Neural cell (in vitro differentiated cells): Measurements from ENCODE around the gene KIZ. TPM values are rescaled to one million over a fixed set of nuclear protein-coding genes. Genes with fewer than 3 reads are reported as not detected.

Experiments used
- H2AFZ ChIP-seq: fragments of 200-600, 300-800 bp; sonication (generic), shearing (Covaris generic); 2 replicates; pipeline ENCODE4 v1.6.0; 2014; ENCODE audit warnings: low read depth, mild to moderate bottlenecking, antibody characterized with exemption, low read length, moderate library complexity
- H3F3A ChIP-seq: fragments of 200-600 bp; shearing (Covaris generic); 2 replicates; pipeline ENCODE4 v1.6.1; 2016; ENCODE audit warnings: mild to moderate bottlenecking, moderate library complexity, mixed read lengths, antibody characterized with exemption, low read length; ENCODE audit not compliant: insufficient read depth, poor library complexity, severe bottlenecking
- H3K27ac ChIP-seq: fragments of 200-600, 300-800 bp; sonication (generic), shearing (Covaris generic); 2 replicates; pipeline ENCODE4 v1.5.1; 2014; ENCODE audit warnings: mild to moderate bottlenecking, low read length, moderate library complexity
- H3K27me3 ChIP-seq: fragments of 300-800, 200-600 bp; sonication (generic), shearing (Covaris generic); 2 replicates; pipeline ENCODE4 v1.6.0; 2014; ENCODE audit warnings: mild to moderate bottlenecking, low read depth, low read length, moderate library complexity; ENCODE audit not compliant: insufficient read depth
- H3K36me3 ChIP-seq: fragments of 300-800, 200-600 bp; sonication (generic), shearing (Covaris generic); 2 replicates; pipeline ENCODE4 v1.5.1; 2014; ENCODE audit warnings: mild to moderate bottlenecking, antibody characterized with exemption, low read length, moderate library complexity; ENCODE audit not compliant: insufficient read depth
- H3K4me2 ChIP-seq: fragments of 300-800, 200-600 bp; sonication (generic), shearing (Covaris generic); 2 replicates; pipeline ENCODE4 v1.6.0; 2014; ENCODE audit warnings: mild to moderate bottlenecking, low read length
- H3K4me3 ChIP-seq: fragments of 300-800, 200-600 bp; sonication (generic), shearing (Covaris generic); 2 replicates; pipeline ENCODE4 v1.5.1; 2014; ENCODE audit warnings: mild to moderate bottlenecking, low read length, moderate library complexity
- H3K79me2 ChIP-seq: fragments of 200-600 bp; shearing (Covaris generic); replicated peaks from 2 replicates; pipeline ENCODE4 v1.6.0; 2014; ENCODE audit warnings: mild to moderate bottlenecking, low read length, moderate library complexity; ENCODE audit not compliant: insufficient read depth
- H3K9ac ChIP-seq: fragments of 300-800, 200-600 bp; sonication (generic), shearing (Covaris generic); 2 replicates; pipeline ENCODE4 v1.6.1; 2016; ENCODE audit warnings: mild to moderate bottlenecking, low read length, mixed read lengths
- H3K9me2 ChIP-seq: fragments of 200-600 bp; shearing (Covaris generic); 2 replicates; pipeline ENCODE4 v1.6.1; 2016; ENCODE audit warnings: mild to moderate bottlenecking, low read length, mixed read lengths; ENCODE audit not compliant: insufficient read depth
- H3K9me3 ChIP-seq: fragments of 200-600, 300-800 bp; sonication (generic), shearing (Covaris generic); 2 replicates; pipeline ENCODE4 v1.6.1; 2016; ENCODE audit warnings: mild to moderate bottlenecking, mixed run types, low read length, moderate library complexity, mixed read lengths
- H4K20me1 ChIP-seq: fragments of 200-600 bp; shearing (Covaris generic); 2 replicates; pipeline ENCODE4 v1.6.1; 2016; ENCODE audit warnings: mild to moderate bottlenecking, mixed run types; ENCODE audit not compliant: insufficient read depth
- EP300 ChIP-seq: fragments of 450-650 bp; conservative IDR thresholded peaks from 2 replicates; pipeline ENCODE4 v1.6.1; 2014; ENCODE audit warnings: antibody characterized with exemption, mild to moderate bottlenecking, moderate library complexity; ENCODE audit not compliant: poor library complexity, severe bottlenecking
- EZH2 ChIP-seq: fragments of 200-600, 300-800 bp; shearing (Covaris generic), sonication (generic); IDR thresholded peaks from 2 replicates; pipeline ENCODE4 v1.6.1; 2014; ENCODE audit warnings: antibody characterized with exemption, low read length, borderline replicate concordance, mild to moderate bottlenecking; ENCODE audit not compliant: insufficient read depth, poor library complexity, severe bottlenecking
- MXI1 ChIP-seq: fragments of 450-650 bp; conservative IDR thresholded peaks from 2 replicates; pipeline ENCODE4 v1.6.1; 2014; ENCODE audit warnings: antibody characterized with exemption, mild to moderate bottlenecking; ENCODE audit not compliant: poor library complexity, severe bottlenecking
- POLR2AphosphoS5 ChIP-seq: IDR thresholded peaks from 2 replicates; pipeline ENCODE4 v1.6.1; 2012
- RAD21 ChIP-seq: fragments of 450-650 bp; conservative IDR thresholded peaks from 2 replicates; pipeline ENCODE4 v1.6.1; 2014; ENCODE audit warnings: antibody characterized with exemption, mild to moderate bottlenecking, moderate library complexity
- SMC3 ChIP-seq: fragments of 450-650 bp; conservative IDR thresholded peaks from 2 replicates; pipeline ENCODE4 v1.6.1; 2014; ENCODE audit warnings: antibody characterized with exemption, mild to moderate bottlenecking, moderate library complexity; ENCODE audit not compliant: poor library complexity
- TAF1 ChIP-seq: IDR thresholded peaks from 2 replicates; pipeline ENCODE4 v1.6.1; 2012; ENCODE audit warnings: low read depth
- polyA plus RNA-seq: library from polyadenylated mRNA; depleted of rRNA; stranded (reverse); fragments of >200 nt; gene quantifications from 2 replicates; pipeline ENCODE4 v1.2.3, GENCODE V29; 2014
- TF ChIP-seq, protein P1 (sequence below): IDR thresholded peaks from 2 replicates; pipeline ENCODE4 v1.6.1; 2012; ENCODE audit warnings: borderline replicate concordance
- TF ChIP-seq, protein P2 (sequence below): fragments of 450-650 bp; IDR thresholded peaks from 2 replicates; pipeline ENCODE4 v1.5.1; 2014; ENCODE audit warnings: antibody characterized with exemption, mild to moderate bottlenecking, moderate library complexity; ENCODE audit not compliant: poor library complexity, severe bottlenecking

KIZ gene
- polyA plus RNA-seq, 1 donor from 2014 or later: 3.6 TPM

DNA sequence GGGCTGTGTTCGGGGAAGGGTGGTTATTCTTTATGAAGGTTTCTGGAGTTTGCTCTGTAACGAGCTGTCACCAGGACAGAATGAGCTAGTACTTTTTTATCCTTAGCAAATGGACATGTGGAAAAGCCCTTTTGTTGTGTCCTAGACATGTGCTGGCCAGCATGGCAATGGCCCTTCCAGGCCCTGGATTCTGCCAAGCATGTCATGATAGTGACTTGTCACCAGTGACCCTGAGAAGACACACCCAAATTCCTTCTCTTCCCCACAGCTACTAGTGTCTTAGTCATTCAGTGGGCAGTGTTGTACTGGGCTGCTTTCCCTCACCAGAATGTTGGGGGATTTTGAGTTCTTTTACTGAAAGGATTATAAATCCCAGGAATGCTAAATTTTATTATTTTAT lies 103.3 kb downstream of the KIZ start:
- no peaks in the 10 kb centered on the region for H3K79me2 ChIP-seq
- H3K4me3 ChIP-seq: no peak overlapping the region
- no peak for TF ChIP-seq EZH2
- TF ChIP-seq, protein P1, sequence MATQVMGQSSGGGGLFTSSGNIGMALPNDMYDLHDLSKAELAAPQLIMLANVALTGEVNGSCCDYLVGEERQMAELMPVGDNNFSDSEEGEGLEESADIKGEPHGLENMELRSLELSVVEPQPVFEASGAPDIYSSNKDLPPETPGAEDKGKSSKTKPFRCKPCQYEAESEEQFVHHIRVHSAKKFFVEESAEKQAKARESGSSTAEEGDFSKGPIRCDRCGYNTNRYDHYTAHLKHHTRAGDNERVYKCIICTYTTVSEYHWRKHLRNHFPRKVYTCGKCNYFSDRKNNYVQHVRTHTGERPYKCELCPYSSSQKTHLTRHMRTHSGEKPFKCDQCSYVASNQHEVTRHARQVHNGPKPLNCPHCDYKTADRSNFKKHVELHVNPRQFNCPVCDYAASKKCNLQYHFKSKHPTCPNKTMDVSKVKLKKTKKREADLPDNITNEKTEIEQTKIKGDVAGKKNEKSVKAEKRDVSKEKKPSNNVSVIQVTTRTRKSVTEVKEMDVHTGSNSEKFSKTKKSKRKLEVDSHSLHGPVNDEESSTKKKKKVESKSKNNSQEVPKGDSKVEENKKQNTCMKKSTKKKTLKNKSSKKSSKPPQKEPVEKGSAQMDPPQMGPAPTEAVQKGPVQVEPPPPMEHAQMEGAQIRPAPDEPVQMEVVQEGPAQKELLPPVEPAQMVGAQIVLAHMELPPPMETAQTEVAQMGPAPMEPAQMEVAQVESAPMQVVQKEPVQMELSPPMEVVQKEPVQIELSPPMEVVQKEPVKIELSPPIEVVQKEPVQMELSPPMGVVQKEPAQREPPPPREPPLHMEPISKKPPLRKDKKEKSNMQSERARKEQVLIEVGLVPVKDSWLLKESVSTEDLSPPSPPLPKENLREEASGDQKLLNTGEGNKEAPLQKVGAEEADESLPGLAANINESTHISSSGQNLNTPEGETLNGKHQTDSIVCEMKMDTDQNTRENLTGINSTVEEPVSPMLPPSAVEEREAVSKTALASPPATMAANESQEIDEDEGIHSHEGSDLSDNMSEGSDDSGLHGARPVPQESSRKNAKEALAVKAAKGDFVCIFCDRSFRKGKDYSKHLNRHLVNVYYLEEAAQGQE: no peak
- no peak for TF ChIP-seq EP300
- TF ChIP-seq SMC3: no peak
- no peak for TF ChIP-seq MXI1
- TF ChIP-seq POLR2AphosphoS5: no peak
- TF ChIP-seq, protein P2, sequence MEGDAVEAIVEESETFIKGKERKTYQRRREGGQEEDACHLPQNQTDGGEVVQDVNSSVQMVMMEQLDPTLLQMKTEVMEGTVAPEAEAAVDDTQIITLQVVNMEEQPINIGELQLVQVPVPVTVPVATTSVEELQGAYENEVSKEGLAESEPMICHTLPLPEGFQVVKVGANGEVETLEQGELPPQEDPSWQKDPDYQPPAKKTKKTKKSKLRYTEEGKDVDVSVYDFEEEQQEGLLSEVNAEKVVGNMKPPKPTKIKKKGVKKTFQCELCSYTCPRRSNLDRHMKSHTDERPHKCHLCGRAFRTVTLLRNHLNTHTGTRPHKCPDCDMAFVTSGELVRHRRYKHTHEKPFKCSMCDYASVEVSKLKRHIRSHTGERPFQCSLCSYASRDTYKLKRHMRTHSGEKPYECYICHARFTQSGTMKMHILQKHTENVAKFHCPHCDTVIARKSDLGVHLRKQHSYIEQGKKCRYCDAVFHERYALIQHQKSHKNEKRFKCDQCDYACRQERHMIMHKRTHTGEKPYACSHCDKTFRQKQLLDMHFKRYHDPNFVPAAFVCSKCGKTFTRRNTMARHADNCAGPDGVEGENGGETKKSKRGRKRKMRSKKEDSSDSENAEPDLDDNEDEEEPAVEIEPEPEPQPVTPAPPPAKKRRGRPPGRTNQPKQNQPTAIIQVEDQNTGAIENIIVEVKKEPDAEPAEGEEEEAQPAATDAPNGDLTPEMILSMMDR: no peak
- TF ChIP-seq RAD21: no peak
- no peak for TF ChIP-seq TAF1
- no peak overlapping the region for H3K4me2 ChIP-seq
- H3K9me3 ChIP-seq: no peaks in the 10 kb centered on the region
- no peaks in the 10 kb centered on the region for H3F3A ChIP-seq
- H3K27me3 ChIP-seq: peaks cover 68% of the 10 kb centered on the region
- no peaks in the 10 kb centered on the region for H3K9me2 ChIP-seq
- no peak overlapping the region for H3K27ac ChIP-seq
- no peaks in the 10 kb centered on the region for H3K36me3 ChIP-seq
- H3K9ac ChIP-seq: no peak overlapping the region
- H2AFZ ChIP-seq: no peak overlapping the region
- no peaks in the 10 kb centered on the region for H4K20me1 ChIP-seq

DNA sequence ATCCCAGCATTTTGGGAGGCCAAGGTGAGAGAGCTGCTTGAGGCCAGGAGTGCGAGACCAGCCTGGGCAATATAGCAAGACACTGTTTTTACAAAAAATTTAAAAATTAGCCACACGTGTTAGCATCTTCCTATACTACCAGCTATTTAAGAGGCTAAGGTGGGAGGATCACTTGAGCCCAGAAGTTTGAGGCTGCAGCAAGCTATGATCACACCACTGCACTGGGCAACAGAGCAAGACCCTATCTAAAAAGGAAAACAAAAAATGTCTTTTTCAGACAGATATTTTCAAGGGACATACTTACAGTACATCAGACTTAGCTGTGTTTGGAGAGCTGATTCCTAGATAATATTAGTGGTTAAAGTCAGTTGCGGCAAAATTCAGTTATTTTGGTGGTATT lies 104.3 kb downstream of the KIZ start:
- H3F3A ChIP-seq: no peaks in the 10 kb centered on the region
- no peaks in the 10 kb centered on the region for H3K36me3 ChIP-seq
- H3K27ac ChIP-seq: no peak overlapping the region
- no peaks in the 10 kb centered on the region for H3K9me3 ChIP-seq
- H3K9me2 ChIP-seq: no peaks in the 10 kb centered on the region
- H4K20me1 ChIP-seq: no peaks in the 10 kb centered on the region
- H3K9ac ChIP-seq: no peak overlapping the region
- TF ChIP-seq SMC3 (no peak), RAD21 (no peak)
- no peak overlapping the region for H2AFZ ChIP-seq
- no peaks in the 10 kb centered on the region for H3K79me2 ChIP-seq
- H3K4me2 ChIP-seq: no peak overlapping the region
- no peak overlapping the region for H3K4me3 ChIP-seq
- peaks cover 70% of the 10 kb centered on the region for H3K27me3 ChIP-seq

DNA sequence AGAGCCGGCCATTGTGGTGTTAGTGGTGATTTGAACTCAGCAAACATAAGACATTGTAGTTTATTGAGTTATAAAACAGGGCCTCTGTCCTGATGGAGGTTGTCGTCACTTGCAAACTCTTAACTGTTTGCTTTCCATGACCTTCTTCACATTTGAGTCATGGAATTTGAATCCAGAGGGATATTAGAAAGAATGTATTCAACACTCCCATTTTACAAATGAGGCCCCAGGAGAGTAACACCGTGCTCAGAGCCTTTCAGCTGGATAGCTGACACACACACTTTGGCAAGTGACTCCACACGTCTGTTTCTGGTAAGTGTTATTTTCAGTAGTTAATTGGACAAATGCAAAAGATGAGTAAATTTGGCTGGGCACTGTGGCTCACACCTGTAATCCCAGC lies 104.8 kb downstream of the KIZ start:
- TF ChIP-seq, protein P2: no peak
- TF ChIP-seq EZH2: no peak
- TF ChIP-seq TAF1: no peak
- no peak for TF ChIP-seq MXI1
- no peak for TF ChIP-seq EP300
- TF ChIP-seq, protein P1: no peak
- no peak for TF ChIP-seq SMC3
- no peak for TF ChIP-seq POLR2AphosphoS5
- H3K27me3 ChIP-seq: peaks cover 72% of the 10 kb centered on the region
- no peak overlapping the region for H3K4me2 ChIP-seq
- no peak overlapping the region for H3K4me3 ChIP-seq
- no peaks in the 10 kb centered on the region for H3K79me2 ChIP-seq
- H3F3A ChIP-seq: no peaks in the 10 kb centered on the region
- H3K27ac ChIP-seq: no peak overlapping the region
- H3K9ac ChIP-seq: no peak overlapping the region
- H3K9me2 ChIP-seq: no peaks in the 10 kb centered on the region
- H2AFZ ChIP-seq: no peak overlapping the region
- H4K20me1 ChIP-seq: no peaks in the 10 kb centered on the region
- H3K36me3 ChIP-seq: no peaks in the 10 kb centered on the region
- H3K9me3 ChIP-seq: no peaks in the 10 kb centered on the region
